A673 (cell line): ENCODE measurements around the gene GPR137C.

Source experiments
- CTCF ChIP-seq: fragments of 300-800, 200-600 bp; sonication (generic); conservative IDR thresholded peaks from 2 replicates; pipeline ENCODE4 v1.5.1; 2017; ENCODE audit warnings: low read depth, mild to moderate bottlenecking, antibody characterized with exemption, low read length, moderate library complexity, mixed read lengths
- EZH2 ChIP-seq: fragments of 200-600 bp; sonication (generic); IDR thresholded peaks from 2 replicates; pipeline ENCODE4 v1.6.1; 2017; ENCODE audit warnings: borderline replicate concordance, low read depth, mild to moderate bottlenecking, mixed read lengths, antibody characterized with exemption, low read length; ENCODE audit not compliant: poor library complexity, severe bottlenecking

DNA sequence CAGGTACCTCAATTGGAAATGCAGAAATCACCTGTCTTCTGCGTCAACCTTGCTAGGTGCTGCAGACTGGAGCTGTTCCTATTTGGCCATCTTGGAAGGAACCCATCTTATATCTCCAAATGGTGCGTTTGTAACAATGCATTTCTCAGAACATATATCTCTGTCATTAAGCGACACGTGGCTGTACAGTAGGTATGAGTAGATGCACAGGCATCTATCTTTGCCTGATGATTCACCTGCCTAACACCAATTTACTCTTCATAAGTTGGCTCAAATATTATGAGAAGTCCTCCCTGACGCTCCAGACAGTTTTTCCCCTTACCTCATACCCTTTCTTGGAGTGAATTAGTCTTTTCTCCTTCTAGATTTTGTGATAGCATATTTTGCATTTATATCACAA lies 44.2 kb downstream of the GPR137C start:
- TF ChIP-seq EZH2 (no peak), CTCF (no peak)
